SK-MEL-5 (cell line): ENCODE results near the gene LYSMD1. TPM values are rescaled to one million over a fixed set of nuclear protein-coding genes. Genes with fewer than 3 reads are reported as not detected.

Experiments used
- DNase-seq: peaks from one replicate; pipeline ENCODE4 v3.0.0-alpha.2; 2016; ENCODE audit warnings: low read depth, low spot score
- in situ Hi-C: cut with HindIII; loops from 2 replicates; pipeline ENCODE4 v1.10.0; 2016; ENCODE audit warnings: low sequenced_read_pairs, high pct_unique_total_duplicates, low pct_unique_long_range_greater_than_20kb
- total RNA-seq: library from RNA; depleted of rRNA; stranded (reverse); fragments of >200 nt; shearing (Covaris generic); gene quantifications from 2 replicates; pipeline ENCODE4 v1.2.3, GENCODE V29; 2014; rRNA removed

The LYSMD1 gene
- total RNA-seq, 1 experiment from 2014 or later, result 22.1 TPM

GRCh38 chr1:151124763-151125403 lies 40.8 kb downstream of the LYSMD1 start:
- no peak for DNase-seq
- in situ Hi-C loops, result no loop called here

- in situ Hi-C loops, result no loop called here
- DNase-seq, result no peak
These were observed 51.8 kb downstream of the LYSMD1 start for GRCh38 chr1:151113877-151114276.

Other genes starting within 250 kb of the LYSMD1 start
- 46.9 and 49.3 TPM in 2 replicates for gene SETDB1, start 239.5 kb downstream of the LYSMD1 start, total RNA-seq
- gene CERS2, start 191.1 kb downstream of the LYSMD1 start, total RNA-seq, result 133 and 162 TPM in 2 replicates
- gene ANXA9, start 183.6 kb downstream of the LYSMD1 start, total RNA-seq, result 0.48 and 1.1 TPM in 2 replicates
- 11.3 and 13.6 TPM in 2 replicates for gene MINDY1, start 159.0 kb downstream of the LYSMD1 start, total RNA-seq
- 13.9 and 16.2 TPM in 2 replicates for gene PRUNE1, start 157.5 kb downstream of the LYSMD1 start, total RNA-seq
- gene BNIPL, start 129.3 kb downstream of the LYSMD1 start, total RNA-seq, result 0.11 and 0.16 TPM in 2 replicates
- 16.0 and 17.9 TPM in 2 replicates for gene C1orf56, start 118.2 kb downstream of the LYSMD1 start, total RNA-seq
- gene CDC42SE1, start 106.3 kb downstream of the LYSMD1 start, total RNA-seq, result 95.8 and 99.9 TPM in 2 replicates
- 3.5 and 3.6 TPM in 2 replicates for gene MLLT11, start 105.5 kb downstream of the LYSMD1 start, total RNA-seq
- 6.7 and 8.1 TPM in 2 replicates for gene GABPB2, start 95.1 kb downstream of the LYSMD1 start, total RNA-seq
- gene SEMA6C, start 19.3 kb downstream of the LYSMD1 start, total RNA-seq, result 0.53 and 1.1 TPM in 2 replicates
- not detected in 2 replicates for gene TNFAIP8L2, start 9.3 kb downstream of the LYSMD1 start, total RNA-seq
- 90.9 and 110 TPM in 2 replicates for gene SCNM1, start 242 bp upstream of the LYSMD1 start, total RNA-seq
- gene TMOD4, start 10.1 kb upstream of the LYSMD1 start, total RNA-seq, result 0.80 and 1.2 TPM in 2 replicates
- 116 and 133 TPM in 2 replicates for gene VPS72, start 24.3 kb upstream of the LYSMD1 start, total RNA-seq
- 54.5 and 57.0 TPM in 2 replicates for gene PIP5K1A, start 32.6 kb upstream of the LYSMD1 start, total RNA-seq
- gene PSMD4, start 88.8 kb upstream of the LYSMD1 start, total RNA-seq, result 370 and 398 TPM in 2 replicates
- gene ZNF687, start 116.4 kb upstream of the LYSMD1 start, total RNA-seq, result 29.0 and 31.0 TPM in 2 replicates
- gene PI4KB, start 161.5 kb upstream of the LYSMD1 start, total RNA-seq, result 49.4 and 49.6 TPM in 2 replicates
- 102 and 125 TPM in 2 replicates for gene RFX5, start 181.3 kb upstream of the LYSMD1 start, total RNA-seq
- 1.4 and 2.6 TPM in 2 replicates for gene SELENBP1, start 206.8 kb upstream of the LYSMD1 start, total RNA-seq
- 940 and 1,049 TPM in 2 replicates for gene PSMB4, start 233.7 kb upstream of the LYSMD1 start, total RNA-seq